HG03064 (cell line): ENCODE measurements around the gene SYT8.

Source experiments
- ATAC-seq: cut with Tn5 transposase; IDR thresholded peaks from one replicate; pipeline ENCODE4 v1.9.1; 2021; ENCODE audit warnings: low read depth; ENCODE audit not compliant: unreplicated experiment

Gene SYT8

GRCh38 chr11:1856306-1857005, 21.7 kb downstream of the SYT8 start:
- no peak for ATAC-seq

DNA sequence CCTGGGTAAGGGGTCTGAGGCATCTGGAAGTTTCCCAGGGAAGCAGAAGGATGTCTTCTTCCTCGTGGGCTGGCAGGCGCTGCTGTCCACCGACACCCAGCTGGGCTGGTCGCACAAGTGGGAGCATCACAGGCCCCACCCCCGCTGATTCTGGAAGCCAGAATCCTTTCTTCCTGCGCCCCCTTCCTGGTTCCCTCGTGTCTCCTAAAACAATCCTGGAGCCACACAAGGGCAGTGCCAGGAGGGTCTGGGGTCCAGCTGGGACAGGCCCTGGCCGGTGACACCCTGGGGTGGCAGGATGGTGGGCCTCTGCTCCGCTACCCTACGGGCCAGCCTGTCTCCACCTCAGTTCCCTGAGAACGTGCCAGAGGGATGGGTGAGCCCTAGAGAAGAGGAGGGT, 22.3 kb downstream of the SYT8 start:
- ATAC-seq: no peak

DNA sequence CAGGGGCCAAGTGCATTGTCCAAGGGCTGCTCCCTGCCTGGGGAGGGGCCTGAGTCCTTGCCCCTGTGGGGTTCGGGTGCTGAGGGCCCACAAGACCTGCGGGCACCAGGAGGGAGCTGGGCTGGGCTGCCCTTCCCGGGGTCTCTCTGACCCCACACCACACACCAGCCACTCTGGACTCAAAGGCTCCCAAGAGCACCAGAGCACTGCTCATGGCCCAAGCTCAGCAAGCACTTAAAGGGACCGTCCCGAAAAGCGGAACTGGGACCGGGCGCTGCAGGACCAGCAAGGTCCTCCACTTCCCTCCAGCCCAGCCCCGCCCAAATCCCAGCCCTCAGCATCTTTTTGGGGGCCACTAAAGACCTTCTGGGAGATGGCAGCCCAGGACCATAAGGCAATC, 23.4 kb downstream of the SYT8 start:
- no peak for ATAC-seq

GRCh38 chr11:1858576-1858975, 23.8 kb downstream of the SYT8 start:
- no peak for ATAC-seq

DNA sequence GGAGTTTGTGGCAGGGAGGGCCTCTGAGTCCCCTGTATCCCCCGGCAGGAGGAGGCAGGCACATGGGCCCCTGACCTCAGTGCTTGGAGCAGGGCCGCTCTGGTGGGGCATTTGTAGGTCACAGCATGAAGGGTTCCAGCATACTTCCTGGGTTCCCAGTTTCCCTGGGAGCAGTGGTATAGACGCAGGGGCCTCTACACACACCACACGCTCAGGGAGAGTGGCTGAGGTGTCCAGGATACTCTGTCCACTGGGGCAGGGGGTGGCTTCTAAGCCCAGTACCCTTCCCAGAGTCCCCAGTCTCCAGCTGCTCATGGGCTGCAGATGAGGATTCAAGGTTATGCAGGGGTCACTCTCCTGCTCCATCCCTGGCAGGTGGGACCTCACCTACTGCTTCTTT, 24.2 kb downstream of the SYT8 start:
- ATAC-seq: no peak

DNA sequence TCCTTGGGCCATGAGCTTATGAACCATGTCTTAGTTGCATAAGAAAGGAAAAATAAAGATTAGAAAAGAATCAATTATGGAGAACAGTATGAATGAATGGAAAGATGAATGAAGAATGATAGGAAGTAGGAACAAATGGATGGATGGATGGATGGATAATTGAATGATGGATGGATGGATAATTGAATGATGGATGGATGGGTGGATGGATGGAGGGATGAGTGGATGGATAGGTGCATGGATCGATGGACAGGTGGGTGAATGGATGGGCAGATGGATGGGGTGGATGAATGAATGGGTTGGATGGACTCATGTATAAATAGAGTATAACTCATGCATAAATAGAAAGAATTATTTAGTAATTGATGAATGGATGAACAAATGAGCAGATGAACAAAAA, 25.3 kb downstream of the SYT8 start:
- ATAC-seq: no peak

DNA sequence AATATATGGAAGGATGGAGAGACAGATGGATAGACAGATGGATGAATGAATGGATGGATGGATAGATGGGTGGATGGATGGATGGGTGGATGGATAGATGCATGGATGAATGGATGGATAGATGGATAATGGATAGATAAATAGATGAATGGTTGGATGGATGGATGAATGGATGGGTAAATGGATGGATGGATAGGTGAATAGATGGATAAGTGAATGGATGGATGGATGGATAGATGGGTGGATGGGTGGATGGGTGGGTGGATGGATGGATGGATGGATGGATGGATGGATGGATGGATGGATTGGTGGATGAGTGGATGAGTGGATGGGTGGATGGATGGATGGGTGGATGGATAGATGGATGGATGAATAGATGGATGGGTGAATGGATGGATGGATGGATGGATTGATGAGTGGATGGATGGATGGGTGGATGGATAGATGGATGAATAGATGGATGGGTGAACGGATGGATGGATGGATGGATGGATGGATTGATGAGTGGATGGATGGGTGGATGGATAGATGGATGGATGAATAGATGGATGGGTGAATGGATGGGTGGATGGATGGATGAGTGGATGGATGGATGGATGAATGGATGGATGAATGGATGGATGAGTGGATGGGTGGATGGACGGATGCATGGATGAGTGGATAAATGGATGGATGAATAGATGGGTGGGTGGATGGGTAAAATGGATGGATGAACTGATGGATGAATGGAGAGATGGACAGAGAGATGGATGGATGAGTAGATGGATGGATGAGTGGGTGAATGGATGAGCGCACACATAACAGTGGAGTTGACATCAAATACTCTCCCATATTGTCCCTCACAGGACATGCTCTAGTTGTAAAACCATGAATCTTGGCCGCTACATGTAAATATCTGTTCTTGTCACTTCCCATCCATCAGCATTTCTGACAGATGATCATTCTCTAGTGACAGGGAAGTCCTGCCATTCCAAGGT, 26.9 kb downstream of the SYT8 start:
- ATAC-seq: no peak

DNA sequence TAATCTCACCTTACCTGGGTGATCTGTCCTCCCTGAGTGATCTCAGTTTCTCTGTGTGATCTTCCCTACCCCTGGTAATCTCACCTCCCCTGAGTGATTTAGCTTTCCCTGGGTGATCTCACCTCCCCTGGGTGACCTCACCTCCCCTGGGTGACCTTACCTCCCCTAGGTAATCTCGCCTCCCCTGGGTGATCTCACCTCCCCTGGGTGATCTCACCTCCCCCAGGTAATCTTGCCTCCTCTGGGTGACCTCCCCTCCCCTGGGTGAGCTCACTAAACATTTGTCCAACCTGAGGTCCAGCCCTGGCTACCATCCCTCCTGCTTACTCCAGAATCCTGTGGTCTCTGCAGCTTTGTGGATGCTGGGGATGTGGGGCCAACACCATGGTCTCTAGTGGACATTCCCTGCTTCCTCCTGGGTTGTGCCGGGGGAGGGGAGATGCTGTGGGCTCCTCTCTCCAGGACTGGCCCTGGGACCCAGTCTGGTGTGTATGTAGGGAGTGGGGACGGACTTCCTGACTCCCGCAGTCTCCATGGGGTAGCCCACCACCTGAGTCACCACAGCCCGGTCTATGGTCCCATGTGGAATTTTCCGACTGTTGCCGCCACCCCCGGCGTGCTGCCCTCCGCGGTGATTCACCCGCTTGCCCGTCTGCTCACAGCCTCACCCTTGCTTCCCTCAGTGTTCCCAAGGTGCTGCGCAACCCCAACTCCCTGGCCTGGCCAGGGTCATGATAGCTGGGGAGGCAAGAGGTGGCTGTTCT, 28.0 kb downstream of the SYT8 start:
- no peak for ATAC-seq

- no peak for ATAC-seq
Measured at GRCh38 chr11:1863352-1864216, 28.8 kb downstream of the SYT8 start.

GRCh38 chr11:1864231-1864630, 29.4 kb downstream of the SYT8 start:
- ATAC-seq: no peak

DNA sequence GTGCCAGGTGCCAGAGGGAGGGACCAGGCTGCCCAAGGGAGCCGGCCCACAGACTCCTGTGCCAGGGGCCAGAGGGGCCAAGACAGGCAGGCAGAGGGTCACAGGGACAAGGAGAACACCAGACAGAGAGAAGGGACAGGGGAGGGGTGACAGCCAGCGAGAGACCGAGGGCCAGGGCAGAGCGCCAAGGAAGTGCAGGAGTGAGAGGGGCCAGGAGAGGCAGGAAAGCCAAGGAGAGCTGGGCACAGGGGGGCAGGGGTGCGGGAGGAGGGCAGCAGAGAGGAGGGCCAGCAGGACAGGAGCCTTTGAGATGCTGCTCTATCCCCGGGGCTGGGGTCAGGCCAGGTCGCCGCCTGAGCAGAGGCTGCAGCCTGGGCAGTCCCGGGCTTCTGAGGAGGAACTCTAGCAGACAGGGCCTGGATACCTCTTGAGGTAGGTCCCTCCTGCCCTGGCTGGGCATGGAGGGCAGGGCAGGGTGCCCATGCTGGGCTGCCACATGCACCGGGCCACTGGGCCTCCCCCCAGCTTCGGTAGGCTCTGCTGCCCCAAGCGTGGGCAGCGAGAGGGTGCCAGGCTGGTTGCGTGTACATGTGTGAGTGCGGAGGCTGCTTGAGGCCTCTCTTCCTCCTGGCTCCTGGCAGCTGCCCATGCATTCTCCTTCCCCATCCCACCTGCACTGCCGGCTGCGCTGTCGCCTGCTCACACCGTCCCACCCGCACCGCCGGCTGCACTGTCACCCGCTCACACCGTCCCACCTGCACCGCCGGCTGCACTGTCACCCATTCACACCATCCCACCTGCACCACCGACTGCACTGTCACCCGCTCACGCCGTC, 30.3 kb downstream of the SYT8 start:
- no peak for ATAC-seq

- no peak for ATAC-seq
Measured at GRCh38 chr11:1866226-1866625, 31.4 kb downstream of the SYT8 start.

DNA sequence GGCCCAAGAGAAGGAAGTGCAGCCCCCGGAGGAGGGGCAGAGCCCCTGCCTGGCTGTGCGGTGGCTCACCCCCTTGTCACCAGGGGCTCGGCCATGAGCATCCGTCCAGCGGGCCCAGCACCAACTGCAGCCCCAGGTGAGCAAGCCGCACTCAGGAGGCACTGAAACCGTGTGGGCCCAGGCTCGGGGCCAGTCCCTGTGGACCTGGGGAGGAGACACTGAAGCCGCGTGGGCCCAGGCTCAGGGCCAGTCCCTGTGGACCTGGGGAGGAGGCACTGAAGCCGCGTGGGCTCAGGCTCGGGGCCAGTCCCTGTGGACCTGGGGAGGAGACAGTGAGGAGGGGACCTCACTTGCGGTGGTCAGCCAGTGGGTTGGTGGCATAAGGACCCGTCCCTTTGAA, 32.0 kb downstream of the SYT8 start:
- no peak for ATAC-seq

GRCh38 chr11:1867381-1867780, 32.6 kb downstream of the SYT8 start:
- ATAC-seq: no peak

- ATAC-seq: no peak
Measured at GRCh38 chr11:1868056-1868635, 33.4 kb downstream of the SYT8 start.

DNA sequence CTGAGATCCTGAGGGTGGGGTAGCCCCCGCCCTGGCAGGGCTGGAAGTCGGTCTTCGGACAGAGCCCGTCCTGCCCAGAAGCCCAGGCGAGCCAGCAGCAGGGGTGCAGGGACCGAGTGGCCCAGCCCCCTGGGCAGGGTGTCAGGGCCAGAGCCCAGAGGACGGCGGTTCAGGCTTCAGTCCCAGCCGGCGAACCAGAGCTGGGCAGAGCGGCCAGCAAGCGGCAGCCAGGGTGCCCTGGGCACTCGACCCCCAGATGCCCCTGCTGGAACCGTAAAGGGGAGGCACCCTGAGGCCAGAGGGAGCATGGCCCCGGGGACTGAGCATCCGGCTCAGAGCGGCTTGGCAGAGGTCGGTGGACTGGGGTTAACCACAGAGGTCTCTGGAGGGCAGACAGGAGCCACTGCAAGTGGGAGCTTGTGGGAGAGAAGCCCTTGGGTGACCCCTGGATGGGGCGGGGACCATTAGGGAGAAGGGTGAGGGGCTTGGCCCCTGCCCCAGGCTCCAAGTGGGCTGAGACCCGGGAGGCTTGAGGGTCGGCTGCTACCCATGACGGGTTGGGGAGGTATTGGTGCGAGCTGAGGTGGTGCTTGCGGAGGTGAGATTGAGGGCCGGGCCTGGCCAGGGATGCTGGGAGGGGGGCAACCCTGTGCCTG, 34.0 kb downstream of the SYT8 start:
- ATAC-seq: no peak

DNA sequence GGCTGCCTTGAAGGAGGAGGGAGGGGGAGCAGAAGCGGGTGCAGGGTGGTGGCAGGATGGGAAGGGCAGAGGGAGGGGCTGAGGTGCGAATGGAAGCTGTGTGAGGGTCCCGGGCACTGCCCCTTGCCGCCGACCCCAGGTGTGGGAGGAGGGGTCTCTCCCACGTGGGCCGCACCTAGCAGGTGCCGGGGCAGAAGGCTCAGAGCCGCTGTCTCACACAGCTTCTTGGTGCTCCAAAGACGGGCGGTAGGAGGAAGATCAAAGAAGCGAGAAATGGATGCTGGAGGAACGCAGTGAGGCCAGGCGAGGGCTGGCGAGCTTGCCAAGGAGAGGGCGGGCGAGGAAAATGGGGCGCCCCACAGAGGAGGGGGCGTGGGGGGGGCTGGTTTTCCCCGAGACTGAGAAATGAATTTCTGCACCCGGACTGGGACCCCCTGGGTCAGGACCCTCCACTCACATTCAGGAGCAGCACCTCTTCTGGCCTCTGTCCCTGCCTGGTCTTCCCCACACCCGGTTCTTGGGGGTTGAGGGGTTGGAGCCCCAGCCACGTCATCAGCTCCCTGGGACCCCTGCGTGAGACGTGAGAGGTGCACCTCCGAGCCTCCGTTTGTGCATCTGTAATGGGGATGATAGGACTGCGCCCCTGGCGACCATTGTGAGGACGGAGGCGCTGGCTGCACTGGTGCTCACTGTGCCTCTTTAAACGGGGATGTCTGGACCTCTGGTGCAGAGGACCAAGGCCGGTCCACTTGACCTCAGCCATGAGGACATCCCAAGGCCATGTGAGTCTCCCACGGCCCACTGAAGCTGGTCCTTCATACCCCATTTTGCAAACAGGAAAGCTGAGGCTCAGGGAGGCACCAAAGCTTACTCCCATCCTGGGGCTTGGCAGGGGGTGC, 34.9 kb downstream of the SYT8 start:
- no peak for ATAC-seq

DNA sequence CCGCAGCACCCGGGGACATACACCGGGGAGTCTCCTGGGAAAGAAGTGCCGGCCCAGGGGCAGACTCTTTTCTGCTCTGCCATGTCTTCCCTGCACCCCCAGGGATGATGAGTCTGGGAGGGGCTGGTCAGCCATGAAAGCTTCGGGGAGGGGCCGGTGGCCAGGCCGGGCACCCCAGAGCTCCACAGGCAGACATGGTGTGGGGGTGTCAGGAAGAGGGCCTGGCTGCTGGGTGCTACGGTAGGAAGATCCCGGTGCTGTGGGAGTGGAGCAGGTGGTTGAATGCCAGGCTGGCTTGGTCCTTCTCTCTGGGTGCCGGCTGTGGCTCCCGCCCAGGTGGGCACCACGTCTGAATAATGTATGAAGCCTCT, 35.5 kb downstream of the SYT8 start:
- no peak for ATAC-seq
